GM18498 (cell line): Measurements from ENCODE around the gene PLEKHA1.

ENCODE experiments used
- ATAC-seq: cut with Tn5 transposase; IDR thresholded peaks from one replicate; pipeline ENCODE4 v1.9.1; 2021; ENCODE audit warnings: mild to moderate bottlenecking, moderate library complexity; ENCODE audit not compliant: unreplicated experiment

PLEKHA1 gene

DNA sequence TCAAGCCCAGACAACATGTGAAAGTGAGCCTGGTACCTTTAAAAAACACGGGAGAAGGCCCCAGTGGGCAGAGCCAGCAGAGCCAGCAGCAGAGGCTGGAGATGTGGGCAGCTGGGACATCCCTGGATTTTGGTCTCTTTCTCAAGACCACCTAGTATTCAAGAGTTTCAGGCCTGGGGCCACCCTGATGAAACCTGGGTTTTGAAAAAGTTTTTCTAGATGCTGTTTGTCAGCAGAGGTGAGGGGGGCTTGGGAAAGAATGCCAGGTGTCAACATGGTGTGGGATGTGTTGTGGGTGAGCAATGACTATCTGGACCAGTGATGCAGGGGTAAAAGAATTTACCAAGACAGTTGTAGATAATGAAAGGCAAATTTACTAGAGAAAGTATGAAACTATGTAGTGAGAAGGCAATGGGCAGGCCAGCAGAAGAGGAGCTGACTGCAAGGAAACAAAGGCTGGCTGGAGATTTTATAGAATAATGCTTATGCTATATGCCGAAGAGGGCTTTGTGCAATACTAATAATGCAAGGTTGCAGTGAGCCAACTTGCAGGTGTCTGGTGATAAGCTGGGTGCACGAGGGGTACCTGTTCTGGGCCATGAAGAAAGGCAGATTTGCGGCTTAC, 28.1 kb upstream of the PLEKHA1 start:
- no peak for ATAC-seq

DNA sequence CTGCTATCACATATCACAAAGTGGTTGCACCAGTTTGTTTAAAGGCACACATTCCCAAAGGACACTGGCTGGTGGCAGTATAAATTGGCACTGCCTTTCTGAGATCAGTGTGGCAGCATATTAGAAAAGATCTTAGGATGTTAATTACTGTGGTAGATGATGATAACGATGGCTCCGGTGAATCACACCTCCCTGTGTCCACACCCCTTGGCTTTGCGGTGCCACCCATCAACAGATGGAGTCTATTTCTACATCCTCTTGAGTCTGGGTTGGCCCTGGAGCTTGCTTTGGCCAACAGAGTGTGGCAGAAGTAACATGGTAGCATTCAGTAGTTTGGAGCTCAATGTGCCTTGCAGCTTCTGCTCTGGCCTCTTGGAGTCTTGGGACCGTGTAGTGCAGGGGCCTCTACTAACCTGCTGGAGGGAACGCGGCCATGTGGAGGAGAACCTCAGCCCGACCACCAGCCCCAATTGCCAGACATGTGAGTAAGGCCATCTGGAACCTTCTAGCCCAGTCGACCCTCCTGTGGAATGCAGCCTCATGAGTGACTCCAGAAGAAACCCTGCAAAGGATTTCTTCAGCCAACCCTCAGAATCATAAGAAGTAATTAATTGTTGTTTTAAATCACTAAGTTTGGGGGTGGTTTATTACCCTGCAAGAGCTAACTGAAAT, 27.2 kb upstream of the PLEKHA1 start:
- ATAC-seq, result no peak

- no peak for ATAC-seq
Measured at GRCh38 chr10:122348512-122348911, 26.0 kb upstream of the PLEKHA1 start.

DNA sequence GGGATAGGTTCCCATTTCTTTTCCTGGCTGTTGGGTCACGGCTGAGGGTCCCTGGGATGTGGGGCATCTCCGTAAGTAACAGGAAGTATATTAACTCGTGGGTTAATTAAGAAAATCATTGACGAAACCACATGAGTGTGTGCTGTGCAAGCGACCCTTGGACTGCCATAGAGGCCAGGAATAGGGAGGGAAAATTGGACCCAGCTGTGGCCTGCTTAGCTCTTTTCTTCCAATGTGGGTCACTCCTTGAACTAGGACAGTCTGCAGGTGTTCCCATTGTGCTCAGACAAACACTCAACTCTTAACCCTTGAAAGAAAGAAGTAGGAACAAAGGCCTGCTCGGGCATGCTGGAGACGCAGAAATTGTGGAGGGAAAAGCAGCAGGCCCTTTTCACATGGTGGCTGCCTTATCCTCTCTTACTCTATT, 25.6 kb upstream of the PLEKHA1 start:
- no peak for ATAC-seq

GRCh38 chr10:122349758-122350369, 24.6 kb upstream of the PLEKHA1 start:
- no peak for ATAC-seq

GRCh38 chr10:122350893-122351292, 23.6 kb upstream of the PLEKHA1 start:
- no peak for ATAC-seq

GRCh38 chr10:122352817-122353525, 21.5 kb upstream of the PLEKHA1 start:
- ATAC-seq, result no peak

DNA sequence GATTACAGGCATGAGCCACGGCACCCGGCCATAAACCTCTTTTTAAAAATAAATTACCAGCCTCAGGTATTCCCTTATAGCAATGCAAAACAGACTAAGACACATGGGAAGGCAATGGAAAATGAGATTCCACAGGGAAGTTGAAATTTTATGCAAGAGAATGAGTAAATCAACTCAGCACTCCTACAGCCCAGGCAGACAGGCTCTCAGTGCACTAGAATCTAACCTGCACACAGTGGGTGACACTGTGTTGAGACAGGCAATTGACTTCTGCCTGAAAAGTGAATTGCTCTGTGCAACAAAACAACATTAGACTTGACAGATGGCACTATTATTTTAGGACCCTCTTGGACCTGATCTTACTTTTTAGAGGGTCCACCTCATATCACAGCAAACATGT, 20.1 kb upstream of the PLEKHA1 start:
- no peak for ATAC-seq

GRCh38 chr10:122357685-122358084, 16.8 kb upstream of the PLEKHA1 start:
- no peak for ATAC-seq

- no peak for ATAC-seq
Measured at GRCh38 chr10:122359621-122360020, 14.9 kb upstream of the PLEKHA1 start.

- ATAC-seq, result no peak
Measured at GRCh38 chr10:122361046-122361445, 13.5 kb upstream of the PLEKHA1 start.

DNA sequence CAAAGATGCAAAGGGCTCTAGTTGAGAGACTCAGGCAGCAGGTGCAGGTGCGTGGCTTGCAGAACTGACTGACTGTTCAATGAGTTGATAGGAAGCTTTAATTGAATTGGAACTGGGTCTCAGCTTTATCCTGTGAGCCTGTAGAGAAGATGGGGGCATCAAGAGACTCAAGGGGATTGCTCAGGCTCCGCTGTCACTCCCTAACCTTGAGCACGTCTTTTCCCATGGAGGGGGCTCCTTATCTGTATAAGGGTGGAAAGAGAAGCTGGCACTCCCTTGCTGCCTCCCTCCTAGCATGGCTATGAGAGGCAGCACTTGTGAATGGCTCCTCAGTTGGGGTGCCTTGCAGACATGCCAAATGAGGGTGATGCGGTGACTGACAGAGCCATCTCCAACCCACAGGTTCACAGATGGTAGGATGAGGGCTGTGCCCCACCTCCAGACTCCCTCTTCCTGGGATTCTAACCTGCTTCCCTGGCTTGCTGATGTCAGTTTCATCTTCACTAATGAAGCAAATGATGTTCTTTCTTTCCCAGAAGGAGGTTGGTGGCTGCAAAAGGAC, 12.4 kb upstream of the PLEKHA1 start:
- ATAC-seq, result no peak

GRCh38 chr10:122362621-122363020, 11.9 kb upstream of the PLEKHA1 start:
- no peak for ATAC-seq

GRCh38 chr10:122363311-122363710, 11.2 kb upstream of the PLEKHA1 start:
- no peak for ATAC-seq

GRCh38 chr10:122363722-122364463, 10.6 kb upstream of the PLEKHA1 start:
- no peak for ATAC-seq

GRCh38 chr10:122368502-122369254, 5.8 kb upstream of the PLEKHA1 start:
- ATAC-seq, result no peak

GRCh38 chr10:122373108-122373507, 1.4 kb upstream of the PLEKHA1 start:
- ATAC-seq, result no peak

- ATAC-seq, result no peak
Measured at GRCh38 chr10:122373721-122374120, 787 bp upstream of the PLEKHA1 start.

GRCh38 chr10:122374859-122375678, 561 bp downstream of the PLEKHA1 start:
- ATAC-seq, result peak; percentile 49
